Chondrocyte (in vitro differentiated cells): ENCODE results near the gene SETBP1. TPM values are rescaled to one million over a fixed set of nuclear protein-coding genes. Genes with fewer than 3 reads are reported as not detected.

Source experiments
- DNase-seq: peaks from one replicate; pipeline ENCODE4 v3.0.0; 2021; ENCODE audit warnings: mixed read lengths, low spot score
- H3K27ac Mint-ChIP-seq: one replicate; pipeline ENCODE4 v1.8.0; 2021; ENCODE audit warnings: mild to moderate bottlenecking, moderate library complexity, mixed read lengths; ENCODE audit not compliant: unreplicated experiment
- H3K27me3 Mint-ChIP-seq: 2 replicates; pipeline ENCODE4 v1.8.0; 2021; ENCODE audit warnings: low read depth, mixed read lengths
- H3K36me3 Mint-ChIP-seq: 2 replicates; pipeline ENCODE4 v1.8.0; 2021; ENCODE audit warnings: low read depth, mixed read lengths
- H3K4me1 Mint-ChIP-seq: 2 replicates; pipeline ENCODE4 v1.8.0; 2021; ENCODE audit warnings: low read depth, mild to moderate bottlenecking, mixed read lengths
- H3K4me3 Mint-ChIP-seq: one replicate; pipeline ENCODE4 v1.8.0; 2021; ENCODE audit warnings: mild to moderate bottlenecking, moderate library complexity, mixed read lengths; ENCODE audit not compliant: unreplicated experiment
- H3K9me3 Mint-ChIP-seq: 2 replicates; pipeline ENCODE4 v1.8.0; 2021; ENCODE audit warnings: low read depth, mixed read lengths
- CTCF ChIP-seq: fragments of 200-600 bp; sonication (generic); IDR thresholded peaks from 2 replicates; pipeline ENCODE4 v1.5.0; 2021; ENCODE audit warnings: antibody characterized with exemption, mild to moderate bottlenecking, moderate library complexity
- total RNA-seq: library from RNA; stranded (reverse); gene quantifications from 3 replicates; pipeline ENCODE4 v1.2.1, GENCODE V29; 2021

Gene SETBP1
- total RNA-seq, 1 donor from 2014 or later: 29.3 TPM

GRCh38 chr18:44943311-44943881 is 262.7 kb downstream of the SETBP1 start:
- peaks cover 31% of the 10 kb centered on the region for H3K4me1 Mint-ChIP-seq
- no peak for DNase-seq
- H3K36me3 Mint-ChIP-seq: no peaks in the 10 kb centered on the region
- TF ChIP-seq CTCF: no peak
- H3K27ac Mint-ChIP-seq: peak overlapping the region; percentile 79
- no peak overlapping the region for H3K4me3 Mint-ChIP-seq
- peaks cover 4% of the 10 kb centered on the region for H3K9me3 Mint-ChIP-seq
- H3K27me3 Mint-ChIP-seq: no peaks in the 10 kb centered on the region

GRCh38 chr18:44944461-44944860 is 263.8 kb downstream of the SETBP1 start:
- no peak for TF ChIP-seq CTCF
- Mint-ChIP-seq H3K4me1 (peaks cover 25% of the 10 kb centered on the region), H3K27me3 (no peaks in the 10 kb centered on the region), H3K27ac (no peak overlapping the region), H3K4me3 (no peak overlapping the region), H3K9me3 (peaks cover 2% of the 10 kb centered on the region), H3K36me3 (peaks cover 2% of the 10 kb centered on the region)
- DNase-seq: no peak

- Mint-ChIP-seq H3K9me3 (no peaks in the 10 kb centered on the region), H3K4me3 (no peak overlapping the region), H3K27ac (no peak overlapping the region), H3K27me3 (no peaks in the 10 kb centered on the region), H3K36me3 (peaks cover 17% of the 10 kb centered on the region), H3K4me1 (peaks cover 22% of the 10 kb centered on the region)
- no peak for TF ChIP-seq CTCF
- DNase-seq: no peak
These were observed 265.3 kb downstream of the SETBP1 start for GRCh38 chr18:44945888-44946401.

DNA sequence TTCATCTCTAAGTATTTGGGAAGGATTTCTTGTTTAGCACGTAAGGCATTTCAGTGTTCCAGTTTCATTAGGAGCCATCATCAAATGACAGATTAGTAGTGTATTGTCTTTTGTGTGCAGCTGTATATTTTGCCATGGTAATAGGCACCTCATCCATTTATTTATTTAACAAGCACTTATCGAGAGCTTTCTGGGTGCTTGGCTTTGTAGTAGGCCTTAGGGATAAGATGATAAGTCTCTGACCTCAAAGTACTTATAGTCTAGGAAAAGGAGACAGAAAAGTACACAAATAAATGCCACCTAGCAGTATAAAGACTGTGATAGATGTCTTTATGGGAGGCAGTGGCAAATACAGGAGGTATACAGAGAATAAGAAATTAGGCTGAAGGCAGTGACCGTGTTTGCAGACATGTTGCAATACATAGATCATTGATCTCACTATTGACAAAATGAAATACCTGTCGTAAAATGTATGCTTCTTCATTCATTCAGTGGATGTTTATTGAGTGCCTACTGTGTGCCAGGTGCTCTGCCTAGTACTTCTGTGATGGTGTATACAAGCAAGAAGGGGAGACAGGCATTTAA is 265.9 kb downstream of the SETBP1 start:
- Mint-ChIP-seq H3K27me3 (no peaks in the 10 kb centered on the region), H3K4me3 (no peak overlapping the region), H3K36me3 (peaks cover 21% of the 10 kb centered on the region), H3K27ac (no peak overlapping the region), H3K9me3 (no peaks in the 10 kb centered on the region), H3K4me1 (peaks cover 22% of the 10 kb centered on the region)
- DNase-seq: no peak
- no peak for TF ChIP-seq CTCF

GRCh38 chr18:44949967-44950366 is 269.3 kb downstream of the SETBP1 start:
- Mint-ChIP-seq H3K4me1 (peaks cover 2% of the 10 kb centered on the region), H3K27ac (no peak overlapping the region), H3K27me3 (no peaks in the 10 kb centered on the region)

More at GRCh38 chr18:44949967-44950366, 269.3 kb downstream of the SETBP1 start:
- no peak for TF ChIP-seq CTCF
- no peaks in the 10 kb centered on the region for H3K9me3 Mint-ChIP-seq
- H3K4me3 Mint-ChIP-seq: no peak overlapping the region
- DNase-seq: no peak
- peaks cover 37% of the 10 kb centered on the region for H3K36me3 Mint-ChIP-seq
